ENCODE results near the gene GMDS.

DNA sequence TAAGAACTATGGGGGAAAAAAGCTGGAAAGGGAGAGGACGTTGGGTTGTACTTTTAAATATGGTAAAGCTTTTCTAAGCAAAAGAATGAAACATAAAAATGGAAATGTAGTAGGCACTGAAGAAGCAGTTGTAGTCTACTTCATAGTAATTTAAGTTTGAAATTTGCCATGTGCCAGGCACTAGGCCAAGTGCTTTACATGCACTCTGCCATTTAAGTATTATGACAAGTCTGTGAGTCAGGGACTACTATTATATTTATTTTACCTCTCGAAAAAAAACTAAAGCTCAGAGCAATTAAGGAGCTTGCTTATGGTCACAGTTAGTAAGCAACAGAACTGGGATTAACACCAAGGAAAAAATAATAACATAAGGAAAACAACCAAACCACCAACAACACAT is 257.8 kb downstream of the GMDS start:
- TF ChIP-seq, protein P1, sequence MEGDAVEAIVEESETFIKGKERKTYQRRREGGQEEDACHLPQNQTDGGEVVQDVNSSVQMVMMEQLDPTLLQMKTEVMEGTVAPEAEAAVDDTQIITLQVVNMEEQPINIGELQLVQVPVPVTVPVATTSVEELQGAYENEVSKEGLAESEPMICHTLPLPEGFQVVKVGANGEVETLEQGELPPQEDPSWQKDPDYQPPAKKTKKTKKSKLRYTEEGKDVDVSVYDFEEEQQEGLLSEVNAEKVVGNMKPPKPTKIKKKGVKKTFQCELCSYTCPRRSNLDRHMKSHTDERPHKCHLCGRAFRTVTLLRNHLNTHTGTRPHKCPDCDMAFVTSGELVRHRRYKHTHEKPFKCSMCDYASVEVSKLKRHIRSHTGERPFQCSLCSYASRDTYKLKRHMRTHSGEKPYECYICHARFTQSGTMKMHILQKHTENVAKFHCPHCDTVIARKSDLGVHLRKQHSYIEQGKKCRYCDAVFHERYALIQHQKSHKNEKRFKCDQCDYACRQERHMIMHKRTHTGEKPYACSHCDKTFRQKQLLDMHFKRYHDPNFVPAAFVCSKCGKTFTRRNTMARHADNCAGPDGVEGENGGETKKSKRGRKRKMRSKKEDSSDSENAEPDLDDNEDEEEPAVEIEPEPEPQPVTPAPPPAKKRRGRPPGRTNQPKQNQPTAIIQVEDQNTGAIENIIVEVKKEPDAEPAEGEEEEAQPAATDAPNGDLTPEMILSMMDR (conservative IDR thresholded peaks at IDR 0.05 in 1 of 2, IDR thresholded peaks at IDR 0.05 in 1 of 2; ENCODE audit: low read depth in 1 of 2, low read length in 2 of 2), result no peak
- no peak for TF ChIP-seq EZH2 (IDR thresholded peaks at IDR 0.05; ENCODE audit: low read length, missing control alignments)

All from fibroblast of lung (primary cell).